ENCODE results near the gene JAML. TPM values are rescaled to one million over a fixed set of nuclear protein-coding genes. Genes with fewer than 3 reads are reported as not detected.

JAML gene
- total RNA-seq, 2 donors from 2014 or later = 3.8 to 7.0 TPM

Other genes starting within 250 kb of the JAML start
- 10 to 100 TPM; 12.1 to 28.3 TPM for gene IL10RA, start 238.6 kb downstream of the JAML start, total RNA-seq
- not detected for gene TMPRSS4, start 147.9 kb downstream of the JAML start, total RNA-seq
- gene SMIM35, start 138.0 kb downstream of the JAML start, total RNA-seq = not detected
- gene SCN4B, start 72.2 kb downstream of the JAML start, total RNA-seq = 1 to 10 TPM; 3.5 to 9.8 TPM
- gene SCN2B, start 48.4 kb downstream of the JAML start, total RNA-seq = 1 to 10 TPM in 1 of 2 donors, under 1 TPM in 1; 0.14 to 1.4 TPM
- 1 to 10 TPM in 1 of 2 donors, under 1 TPM in 1; 0.52 to 1.6 TPM for gene MPZL3, start 27.4 kb upstream of the JAML start, total RNA-seq
- 10 to 100 TPM; 29.8 to 53.3 TPM for gene MPZL2, start 39.3 kb upstream of the JAML start, total RNA-seq
- 1 to 10 TPM; 1.3 to 1.8 TPM for gene CD3E, start 79.7 kb upstream of the JAML start, total RNA-seq
- 1 to 10 TPM in 1 of 2 donors, not detected in 1; 1.2 TPM for gene CD3D, start 117.7 kb upstream of the JAML start, total RNA-seq
- 1 to 10 TPM in 1 of 2 donors, under 1 TPM in 1; 0.57 to 1.1 TPM for gene CD3G, start 119.3 kb upstream of the JAML start, total RNA-seq
- 10 to 100 TPM; 31.1 to 34.1 TPM for gene UBE4A, start 134.6 kb upstream of the JAML start, total RNA-seq
- 100 to 1,000 TPM; 121 to 146 TPM for gene ATP5MG, start 176.6 kb upstream of the JAML start, total RNA-seq
- 10 to 100 TPM; 47.3 to 59.7 TPM for gene KMT2A, start 211.5 kb upstream of the JAML start, total RNA-seq

Data from posterior vena cava (tissue), 2 donors.